IMR-90 (cell line): ENCODE results near the gene STX18.

Experiments
- CTCF ChIP-seq: conservative IDR thresholded peaks from 2 replicates; pipeline ENCODE4 v1.5.1; 2012; ENCODE audit warnings: mild to moderate bottlenecking, low read depth, low read length, improper control_type of control experiment
- MAZ ChIP-seq: IDR thresholded peaks from 2 replicates; pipeline ENCODE4 v1.6.1; 2012; ENCODE audit warnings: low read depth, mild to moderate bottlenecking, low read length, improper control_type of control experiment, moderate library complexity, borderline replicate concordance
- POLR2A ChIP-seq: IDR thresholded peaks from 2 replicates; pipeline ENCODE4 v1.6.1; 2012; ENCODE audit warnings: mild to moderate bottlenecking, low read depth, low read length
- TF ChIP-seq, protein P1 (sequence below): fragments of 150-350 bp; IDR thresholded peaks from 2 replicates; pipeline ENCODE4 v1.6.1; 2017; ENCODE audit warnings: mild to moderate bottlenecking, antibody characterized with exemption, low read length, low read depth

- TF ChIP-seq, protein P1, sequence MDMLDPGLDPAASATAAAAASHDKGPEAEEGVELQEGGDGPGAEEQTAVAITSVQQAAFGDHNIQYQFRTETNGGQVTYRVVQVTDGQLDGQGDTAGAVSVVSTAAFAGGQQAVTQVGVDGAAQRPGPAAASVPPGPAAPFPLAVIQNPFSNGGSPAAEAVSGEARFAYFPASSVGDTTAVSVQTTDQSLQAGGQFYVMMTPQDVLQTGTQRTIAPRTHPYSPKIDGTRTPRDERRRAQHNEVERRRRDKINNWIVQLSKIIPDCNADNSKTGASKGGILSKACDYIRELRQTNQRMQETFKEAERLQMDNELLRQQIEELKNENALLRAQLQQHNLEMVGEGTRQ, result no peak
- TF ChIP-seq CTCF (no peak), POLR2A (no peak), MAZ (no peak)
These were observed 9.3 kb downstream of the STX18 start for GRCh38 chr4:4532371-4533154.
